GM19455 (cell line): ENCODE measurements around the gene ROBO2.
"Not testable (repeated sequence)": the region's sequence is repeated elsewhere in the genome, so short reads cannot be mapped to it uniquely, and the experiment has no call there.

Experiments used
- ATAC-seq: cut with Tn5 transposase; IDR thresholded peaks from one replicate; pipeline ENCODE4 v1.9.1; 2021; ENCODE audit not compliant: unreplicated experiment

Gene ROBO2

DNA sequence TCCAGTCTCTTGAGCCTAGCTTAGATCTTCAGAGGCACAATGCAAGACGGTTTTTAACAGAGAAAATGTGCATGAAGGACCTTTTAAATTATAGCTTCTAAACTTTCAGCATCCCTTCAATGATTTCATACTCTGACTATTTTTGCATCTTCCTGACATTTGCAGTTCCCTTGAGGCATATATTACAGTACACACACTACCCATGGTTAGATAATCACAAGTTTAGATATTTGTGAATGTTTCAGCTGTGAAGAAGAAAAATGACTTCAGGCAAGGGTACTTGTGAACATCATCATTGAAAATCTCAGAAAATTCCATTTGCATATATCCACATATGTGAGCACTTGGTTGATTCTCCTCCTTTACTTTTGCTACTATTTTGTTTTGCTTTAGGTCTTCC, 341.5 kb downstream of the ROBO2 start:
- ATAC-seq: no peak

DNA sequence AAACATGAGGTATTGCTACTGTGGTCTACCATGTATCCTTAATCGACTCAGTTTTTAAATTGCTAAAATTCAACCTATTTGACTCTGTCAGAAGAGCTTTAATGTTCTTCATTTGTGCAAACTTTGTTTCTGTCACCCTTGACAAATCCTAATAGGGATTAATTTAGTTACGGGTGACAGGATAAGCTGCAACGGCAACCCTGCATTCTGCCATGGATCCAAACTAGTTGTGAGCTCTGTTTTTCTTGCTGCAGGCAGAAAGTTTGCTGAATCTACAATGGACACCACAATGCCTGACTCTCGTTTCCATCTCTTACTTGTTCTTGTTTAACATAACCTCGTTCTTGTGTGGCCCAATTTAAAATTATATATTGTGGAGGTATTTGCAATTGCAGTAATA, 352.3 kb downstream of the ROBO2 start:
- ATAC-seq: no peak

DNA sequence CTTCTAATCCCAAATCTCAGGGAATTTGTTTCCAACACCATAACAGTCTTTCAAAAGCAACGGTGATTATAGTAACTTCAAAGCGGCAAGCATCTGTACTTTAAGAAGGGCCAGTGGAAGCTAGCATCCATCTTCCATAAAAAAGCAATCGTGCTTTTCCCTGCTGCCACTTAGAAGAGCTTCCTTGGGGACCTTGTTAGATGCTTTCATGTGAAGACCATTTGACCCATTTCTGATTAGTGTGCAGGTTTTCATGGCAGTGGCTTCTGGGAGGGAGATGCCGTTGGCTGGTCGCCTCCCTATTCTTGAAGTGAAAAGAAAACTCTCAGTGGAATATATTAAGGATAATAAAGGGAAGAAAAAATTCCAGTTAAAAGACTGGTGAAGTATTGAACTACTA, 354.1 kb downstream of the ROBO2 start:
- ATAC-seq: no peak

DNA sequence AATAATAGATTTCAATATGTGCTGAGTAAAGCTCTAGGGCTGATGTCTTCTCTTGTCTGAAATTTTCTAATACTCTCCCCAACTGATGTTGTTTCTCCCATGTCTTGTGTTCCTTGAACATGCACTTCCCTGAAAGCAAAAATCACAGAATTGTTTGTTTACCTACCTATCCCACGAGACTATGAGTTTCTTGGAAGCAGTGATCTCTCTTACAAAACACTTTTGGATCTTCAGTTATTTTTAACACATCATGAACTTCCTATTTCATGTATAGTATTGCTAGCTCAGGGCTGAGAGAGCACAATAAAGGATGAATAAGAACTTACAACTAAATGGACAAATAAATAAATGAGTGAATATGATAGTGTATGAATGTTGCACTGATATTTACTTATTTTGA, 365.0 kb downstream of the ROBO2 start:
- ATAC-seq: no peak

DNA sequence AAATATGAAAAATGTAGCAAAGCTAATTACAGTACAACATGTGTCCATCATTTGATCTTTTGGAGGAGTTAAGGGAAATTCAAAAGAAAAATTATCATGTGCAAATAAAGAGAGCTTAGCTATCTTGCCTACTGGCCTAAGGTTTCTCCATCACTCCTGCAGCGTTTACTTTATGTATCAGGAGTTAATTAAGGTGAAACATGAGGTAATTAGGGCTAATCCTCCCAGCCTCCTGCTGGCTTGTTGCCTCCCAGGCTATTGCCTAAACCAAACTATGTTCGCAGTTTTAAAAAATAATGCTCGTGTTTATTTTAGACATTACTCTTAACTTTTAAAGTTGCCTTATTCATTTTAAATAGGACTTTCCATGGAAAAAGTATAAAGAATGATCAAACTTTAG, 367.5 kb downstream of the ROBO2 start:
- ATAC-seq: no peak

DNA sequence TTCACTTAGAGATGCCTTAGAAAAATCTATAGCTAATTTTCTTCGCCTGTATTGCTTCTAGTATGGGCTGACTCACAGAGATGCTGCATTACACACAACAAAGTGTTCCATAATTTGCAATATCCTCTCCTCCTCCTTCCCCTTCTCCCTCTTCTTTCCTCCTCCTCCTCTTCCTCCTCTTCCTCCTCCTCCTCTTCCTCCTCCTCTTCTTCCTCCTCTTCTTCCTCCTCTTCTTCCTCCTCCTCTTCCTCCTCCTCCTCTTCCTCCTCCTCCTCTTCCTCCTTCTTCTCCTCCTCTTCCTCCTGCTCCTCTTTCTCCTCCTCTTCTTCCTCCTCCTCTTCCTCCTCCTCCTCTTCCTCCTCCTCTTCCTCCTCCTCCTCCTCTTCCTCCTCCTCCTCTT, 370.4 kb downstream of the ROBO2 start:
- ATAC-seq: not testable (repeated sequence)

DNA sequence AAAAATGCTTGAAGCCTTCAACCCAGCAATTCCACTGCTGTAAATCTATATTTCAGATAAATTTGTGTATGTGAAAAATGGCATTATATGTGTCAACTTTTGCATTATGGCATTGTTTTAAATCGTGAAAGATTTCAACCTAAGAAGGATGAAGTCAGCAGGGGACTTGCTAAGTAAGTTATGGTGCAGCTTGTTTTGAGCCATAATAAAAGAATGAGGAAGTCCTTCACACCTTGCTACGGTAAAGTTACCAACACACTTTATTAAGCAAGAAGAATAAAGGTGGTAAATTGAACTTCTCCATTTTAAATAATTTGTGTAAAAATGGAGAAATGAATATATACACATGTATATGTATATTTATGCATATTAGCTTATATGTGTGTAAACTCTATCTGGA, 371.4 kb downstream of the ROBO2 start:
- ATAC-seq: no peak

DNA sequence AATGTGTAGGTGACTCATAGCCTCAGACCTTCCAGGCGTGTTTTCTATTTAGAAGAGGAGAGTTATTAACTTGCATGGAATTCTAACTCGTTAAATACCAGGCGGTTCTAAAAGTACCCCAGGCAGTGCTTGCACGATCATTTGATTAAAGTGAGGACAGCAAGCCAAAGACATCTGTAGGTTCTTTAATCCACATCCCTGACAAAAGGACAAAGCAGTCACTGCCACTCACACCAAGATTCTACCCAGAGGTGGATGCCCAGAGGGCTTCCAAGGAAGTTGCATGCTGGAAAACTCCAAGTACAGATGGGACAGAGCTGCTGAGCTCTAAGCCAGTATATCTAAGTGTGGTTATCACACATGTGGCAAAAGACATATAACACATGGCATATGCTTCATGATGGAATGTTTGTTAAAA, 372.1 kb downstream of the ROBO2 start:
- ATAC-seq: no peak

DNA sequence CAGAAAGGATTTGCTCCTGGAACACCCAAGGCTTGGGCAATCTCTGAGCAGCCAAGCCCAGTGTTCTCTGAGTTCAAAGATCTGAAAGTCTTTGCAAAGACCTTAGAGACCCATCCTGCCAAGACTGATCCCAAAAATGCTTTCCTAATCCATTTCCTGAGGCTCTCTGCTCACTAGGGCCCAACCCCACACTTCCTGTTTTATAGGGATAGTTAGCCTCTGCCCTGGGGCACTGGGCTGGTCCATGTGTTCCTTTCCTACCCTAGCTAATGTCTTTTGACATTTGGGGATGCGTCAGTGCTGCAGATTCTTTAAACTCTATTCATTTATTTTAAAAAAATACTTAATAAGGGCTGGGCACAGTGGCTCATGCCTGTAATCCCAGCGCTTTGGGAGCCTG, 372.7 kb downstream of the ROBO2 start:
- no peak for ATAC-seq

DNA sequence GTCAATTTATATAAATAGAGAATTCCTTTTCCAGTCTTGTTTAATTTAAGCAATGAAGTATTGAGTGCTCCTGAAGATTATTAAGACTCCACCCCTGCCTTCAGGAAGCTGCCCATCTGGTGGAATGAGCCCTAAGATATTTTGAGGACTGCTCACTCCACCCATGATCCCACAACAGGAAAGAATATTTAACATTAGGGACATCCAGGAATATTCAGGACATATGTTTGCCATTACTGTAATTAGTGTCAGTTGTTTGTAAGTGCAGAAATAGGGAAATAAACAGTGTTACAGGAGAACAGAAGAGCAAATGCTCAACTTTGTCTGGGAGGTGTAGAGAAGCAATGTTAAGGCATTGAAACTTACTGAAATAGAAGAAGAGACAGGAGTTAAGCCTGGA, 375.0 kb downstream of the ROBO2 start:
- ATAC-seq: no peak

DNA sequence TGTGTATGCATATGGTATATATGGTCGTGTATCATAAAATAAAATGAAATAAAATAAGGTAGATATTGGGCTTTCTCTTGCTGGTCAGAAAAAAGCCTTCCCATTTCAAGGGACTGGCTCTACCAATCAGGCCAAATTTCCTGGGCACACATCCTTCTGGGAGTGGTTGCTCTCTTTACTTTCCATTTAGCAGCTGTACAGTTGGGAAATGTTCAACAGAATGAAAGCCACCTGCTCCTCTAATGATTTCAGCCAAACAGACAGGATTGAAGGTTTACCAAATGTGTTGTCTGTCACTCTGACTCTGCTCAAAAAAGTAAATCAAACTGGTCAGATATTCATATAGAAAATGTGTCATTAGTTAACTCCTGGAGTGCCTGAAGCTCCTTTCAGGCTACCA, 380.4 kb downstream of the ROBO2 start:
- ATAC-seq: no peak

DNA sequence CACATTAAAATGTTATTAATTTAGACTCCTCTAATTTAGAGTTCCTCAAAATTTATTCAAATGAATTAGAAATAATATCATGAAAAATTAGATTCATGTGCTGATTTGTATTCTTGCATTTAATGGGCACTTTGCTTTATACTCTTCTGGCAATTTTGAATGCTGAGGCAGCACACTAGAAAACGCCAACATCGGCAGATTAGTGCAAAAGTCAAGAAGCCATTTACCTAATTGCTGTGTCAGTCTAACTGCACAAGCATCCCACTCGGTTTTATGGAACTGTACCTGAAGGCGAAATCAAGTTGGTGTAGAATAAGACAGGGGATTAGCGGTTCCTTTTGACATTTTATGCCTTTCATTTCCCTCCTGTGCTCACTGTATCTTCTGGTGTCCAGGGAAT, 382.0 kb downstream of the ROBO2 start:
- ATAC-seq: no peak

DNA sequence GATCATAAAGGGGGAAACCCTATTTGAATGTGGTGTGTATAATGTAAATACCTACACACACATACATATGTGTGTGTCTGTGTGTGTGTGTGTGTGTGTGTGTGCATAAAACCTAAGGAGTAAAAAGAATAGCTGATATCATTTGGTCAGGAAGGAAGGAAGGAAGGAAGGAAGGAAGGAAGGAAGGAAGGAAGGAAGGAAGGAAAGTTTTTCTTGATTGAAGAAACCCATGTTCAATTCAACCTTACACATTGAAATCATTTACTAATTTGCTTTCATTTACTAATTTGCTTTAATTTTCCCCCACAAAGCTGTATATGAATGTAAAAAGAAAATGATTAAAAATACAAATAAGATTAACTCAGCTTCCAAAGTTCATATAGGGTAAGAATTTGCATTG, 386.6 kb downstream of the ROBO2 start:
- ATAC-seq: no peak

DNA sequence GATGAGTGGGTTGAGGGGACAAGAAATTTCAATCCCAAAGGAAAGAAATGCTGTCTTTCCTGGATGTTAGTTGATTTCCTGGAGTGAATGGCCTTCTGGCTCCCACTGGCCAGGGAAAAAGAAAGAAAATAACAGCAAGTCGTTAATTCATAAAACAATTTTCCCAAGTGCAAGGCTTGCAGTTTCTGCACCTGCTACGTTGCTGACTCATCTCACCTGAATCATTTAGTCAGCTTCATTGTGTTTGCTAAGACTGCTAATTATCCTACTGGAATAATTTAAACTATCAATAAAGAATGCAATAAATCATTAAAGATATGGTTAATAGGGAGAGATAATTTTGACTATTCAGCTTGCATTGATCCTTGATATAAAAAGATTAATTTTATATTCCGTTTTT, 387.6 kb downstream of the ROBO2 start:
- no peak for ATAC-seq

DNA sequence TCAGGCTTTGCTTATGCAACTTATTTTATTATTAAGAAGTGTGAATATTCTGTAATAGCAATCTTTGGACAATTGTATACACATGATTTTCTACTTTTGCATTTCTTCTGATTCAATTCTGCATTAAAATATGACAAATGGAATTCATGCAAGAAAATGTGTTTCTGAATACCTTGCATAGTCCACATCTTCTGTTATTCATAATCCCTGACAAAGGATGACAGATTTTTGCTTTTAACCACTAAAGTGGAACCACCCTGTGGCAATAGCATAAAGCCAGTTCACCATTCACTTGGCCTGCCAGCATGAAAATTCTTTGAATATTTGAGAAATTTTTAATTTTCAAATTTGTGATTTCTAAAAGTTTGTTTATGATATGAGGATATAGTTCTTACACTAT, 397.0 kb downstream of the ROBO2 start:
- ATAC-seq: no peak

DNA sequence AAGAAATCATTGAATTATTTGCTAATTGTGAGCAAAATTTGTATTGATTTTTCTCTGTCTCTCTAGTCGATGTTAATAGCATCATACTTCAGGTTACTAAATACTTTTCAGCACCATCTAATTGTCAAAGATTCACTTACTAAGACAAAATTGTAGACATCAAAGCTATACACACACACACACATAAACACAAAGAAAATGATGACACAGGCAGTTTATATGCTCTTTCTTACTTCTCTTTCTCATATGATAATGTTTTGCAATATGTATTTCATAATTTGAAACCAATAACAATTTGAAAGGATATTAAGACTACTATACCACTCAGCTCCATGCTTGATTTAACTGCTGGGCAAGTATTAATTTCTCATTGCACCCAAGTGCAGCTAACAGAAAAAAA, 406.2 kb downstream of the ROBO2 start:
- no peak for ATAC-seq

DNA sequence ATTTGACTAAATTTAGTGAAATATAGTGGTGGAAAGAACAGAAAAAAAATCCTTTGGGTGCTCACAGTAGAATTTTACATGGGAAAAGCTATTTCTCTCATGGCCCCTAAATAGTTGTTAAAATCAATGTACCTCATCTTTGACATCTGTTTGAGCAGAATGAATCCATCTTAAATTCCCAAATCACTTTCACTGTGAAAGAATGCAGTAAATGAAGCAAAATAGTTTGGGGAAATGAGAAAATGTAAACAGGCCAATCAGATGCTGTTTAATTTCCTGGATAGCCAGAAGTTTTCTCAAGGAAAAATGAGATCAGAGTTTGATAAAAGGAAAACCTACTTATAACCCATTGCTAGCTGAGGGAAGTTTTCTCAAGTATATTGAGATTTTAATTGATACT, 406.9 kb downstream of the ROBO2 start:
- no peak for ATAC-seq

DNA sequence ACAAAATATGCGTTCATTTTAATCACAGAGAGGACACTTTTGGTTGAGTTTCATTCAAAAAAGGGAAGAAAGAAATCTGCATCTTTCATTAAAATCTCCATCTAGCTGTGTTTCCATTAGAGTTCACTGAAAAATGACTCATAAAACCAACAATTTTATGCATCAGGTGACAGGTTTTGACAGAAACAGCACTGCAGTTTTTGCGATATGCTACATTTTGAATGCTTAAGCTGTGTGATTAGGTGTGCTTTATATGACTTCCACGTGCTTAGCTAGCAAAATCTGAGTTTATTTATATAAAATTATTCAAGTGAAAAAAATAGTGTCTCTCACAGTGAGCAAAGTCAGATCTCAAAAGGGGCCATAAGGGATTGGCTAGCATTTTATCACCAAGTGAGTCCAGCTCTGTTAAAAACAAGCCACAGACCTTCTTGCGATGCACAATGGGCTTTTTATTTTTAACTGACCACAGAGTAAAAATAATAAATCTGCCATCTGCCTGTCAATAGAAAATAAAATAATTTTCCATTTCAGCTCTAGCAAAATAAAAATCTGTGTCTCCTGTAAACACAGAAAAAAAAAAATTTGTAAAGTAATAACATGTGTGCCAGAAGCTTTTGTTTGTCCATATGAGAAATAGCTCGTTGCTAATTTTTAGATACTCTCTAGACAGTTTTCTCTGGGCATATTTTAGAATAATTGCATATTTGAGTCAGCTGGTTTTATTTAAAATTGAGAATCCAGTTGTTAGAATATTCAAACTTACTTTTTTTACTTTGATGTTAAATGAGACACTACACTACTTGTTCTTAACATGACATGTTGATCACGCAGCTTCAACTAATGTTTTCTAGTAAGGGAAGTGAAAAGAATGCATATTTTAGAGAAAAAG, 409.8 kb downstream of the ROBO2 start:
- no peak for ATAC-seq

DNA sequence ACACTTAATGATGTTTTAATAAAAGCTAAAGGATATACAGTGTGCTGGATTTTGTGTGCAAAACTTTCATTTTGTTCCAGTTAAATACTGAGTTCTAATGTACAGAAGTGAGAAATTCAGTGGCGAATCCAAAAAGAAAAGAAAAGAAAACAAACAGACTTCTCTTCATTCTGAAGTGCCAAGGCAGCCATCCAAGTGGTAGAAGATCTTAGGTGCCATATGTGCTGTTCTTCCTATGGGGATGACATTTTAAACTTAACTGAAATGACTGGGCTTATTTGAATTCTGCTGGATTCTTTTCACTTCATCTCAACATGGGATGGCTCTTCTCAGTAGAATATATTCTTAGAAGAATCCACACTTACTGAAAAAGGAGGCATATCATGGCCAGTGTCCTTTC, 416.5 kb downstream of the ROBO2 start:
- ATAC-seq: no peak

DNA sequence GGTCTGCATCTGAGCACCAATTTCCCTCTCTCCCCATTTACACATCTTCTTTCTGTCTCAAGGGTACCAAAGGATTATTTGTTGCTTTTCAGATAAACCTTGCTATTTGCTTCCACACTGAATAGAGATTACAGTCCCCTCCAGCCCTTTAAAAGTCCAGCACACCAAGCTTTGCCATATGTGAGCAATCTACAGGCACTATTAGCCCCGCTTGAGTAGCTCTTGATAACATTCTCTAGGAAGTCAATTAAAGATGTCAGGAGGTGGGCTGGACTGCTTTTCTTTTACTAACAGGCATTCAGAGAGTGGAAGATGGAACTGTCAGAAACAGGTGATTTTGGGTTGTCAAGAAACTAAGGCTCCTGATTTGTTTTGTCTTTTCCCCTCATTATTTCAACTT, 417.0 kb downstream of the ROBO2 start:
- ATAC-seq: no peak

DNA sequence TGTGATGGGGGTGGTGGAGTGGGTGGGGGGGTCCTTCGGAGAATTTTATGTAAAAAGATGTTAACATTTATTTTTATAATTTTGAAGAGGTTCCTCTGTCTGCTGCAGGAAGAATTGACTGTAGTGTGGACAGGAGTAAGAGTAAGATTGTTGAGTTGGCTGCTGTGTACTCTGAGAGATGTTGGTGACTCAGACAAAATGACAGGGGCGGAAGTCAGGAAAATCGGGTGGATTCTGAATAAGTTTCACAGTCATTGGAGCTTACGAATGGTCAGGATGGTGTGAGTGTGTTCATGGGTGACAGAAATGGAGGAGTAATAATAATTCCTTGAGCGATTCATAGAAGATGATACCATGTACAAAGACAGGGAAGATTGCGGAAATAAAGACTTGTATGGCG, 420.0 kb downstream of the ROBO2 start:
- ATAC-seq: no peak

DNA sequence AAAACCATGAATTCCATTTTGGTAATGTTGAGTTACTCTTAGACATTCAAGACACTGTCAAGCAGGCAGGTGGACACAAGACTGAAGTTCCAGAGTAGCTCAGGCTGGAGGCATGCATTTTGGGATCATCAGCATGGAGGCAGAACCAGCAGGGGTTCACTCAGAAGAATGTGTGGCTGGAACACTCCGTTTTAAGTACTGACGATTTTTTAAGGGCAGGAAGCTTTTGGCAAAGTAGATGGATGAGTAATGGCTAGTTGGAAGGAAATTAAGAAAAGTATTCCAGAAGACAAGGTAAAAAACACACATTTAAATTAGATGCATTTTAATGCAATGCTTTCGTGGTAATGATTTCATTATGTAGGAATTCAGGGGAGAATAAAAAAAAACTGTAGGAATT, 420.4 kb downstream of the ROBO2 start:
- no peak for ATAC-seq

DNA sequence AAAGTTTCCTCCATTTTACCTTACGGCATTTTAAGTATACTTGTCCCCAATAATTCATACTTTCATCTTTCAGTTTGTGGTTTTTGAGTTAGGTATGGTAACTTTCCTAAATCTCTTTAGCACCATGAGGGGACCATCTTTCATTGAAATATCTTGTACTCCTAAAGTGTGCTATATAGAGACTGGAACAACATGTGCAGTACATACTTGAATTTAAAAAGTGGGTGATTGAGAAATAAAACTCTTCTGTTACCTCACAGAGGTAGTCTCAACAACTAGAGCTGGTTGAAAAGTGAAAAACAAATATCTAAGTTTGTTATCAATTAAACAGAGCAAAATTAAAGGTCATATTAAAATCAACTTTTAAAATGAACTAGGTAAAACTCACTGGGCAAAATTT, 423.1 kb downstream of the ROBO2 start:
- ATAC-seq: no peak
